Memory B cell (primary cell): ENCODE data around the gene UBAP2L.
"Not testable (repeated sequence)": the region's sequence is repeated elsewhere in the genome, so short reads cannot be mapped to it uniquely, and the experiment has no call there.

ENCODE experiments used
- ATAC-seq: fragments of 150-1000 bp; cut with Tn5 transposase; 2 replicates; pipeline ENCODE4 v1.10.0; 2021; ENCODE audit warnings: low read depth, mild to moderate bottlenecking, moderate library complexity
- DNase-seq, 2 donors: peaks; one replicate each; pipeline ENCODE4 v3.0.0; 2022; ENCODE audit warnings: low spot score in 2 of 2
- H3K27ac Mint-ChIP-seq: one replicate; pipeline ENCODE4 v1.8.0; 2022; ENCODE audit warnings: mild to moderate bottlenecking, moderate library complexity, mixed read lengths
- H3K27me3 Mint-ChIP-seq: one replicate; pipeline ENCODE4 v1.8.0; 2022; ENCODE audit warnings: mixed read lengths
- H3K36me3 Mint-ChIP-seq: one replicate; pipeline ENCODE4 v1.8.0; 2022; ENCODE audit warnings: mild to moderate bottlenecking, mixed read lengths
- H3K4me1 Mint-ChIP-seq: one replicate; pipeline ENCODE4 v1.8.0; 2022; ENCODE audit warnings: mixed read lengths
- H3K4me3 Mint-ChIP-seq: one replicate; pipeline ENCODE4 v1.8.0; 2022; ENCODE audit warnings: mild to moderate bottlenecking, moderate library complexity, mixed read lengths
- H3K9me3 Mint-ChIP-seq: one replicate; pipeline ENCODE4 v1.8.0; 2022; ENCODE audit warnings: mixed read lengths

Gene UBAP2L

GRCh38 chr1:154290921-154291320 lies 70.2 kb downstream of the UBAP2L start:
- no peak overlapping the region for H3K4me3 Mint-ChIP-seq
- H3K9me3 Mint-ChIP-seq: peaks cover 6% of the 10 kb centered on the region
- no peaks in the 10 kb centered on the region for H3K4me1 Mint-ChIP-seq
- no peaks in the 10 kb centered on the region for H3K27me3 Mint-ChIP-seq
- DNase-seq (no peak), ATAC-seq (no peak)
- no peak overlapping the region for H3K27ac Mint-ChIP-seq
- peaks cover 6% of the 10 kb centered on the region for H3K36me3 Mint-ChIP-seq

- H3K36me3 Mint-ChIP-seq: peaks cover 6% of the 10 kb centered on the region
- H3K9me3 Mint-ChIP-seq: peaks cover 6% of the 10 kb centered on the region
- no peak overlapping the region for H3K4me3 Mint-ChIP-seq
- H3K27ac Mint-ChIP-seq: no peak overlapping the region
- DNase-seq: no peak
- no peak for ATAC-seq
- H3K27me3 Mint-ChIP-seq: peaks cover 2% of the 10 kb centered on the region
- H3K4me1 Mint-ChIP-seq: no peaks in the 10 kb centered on the region
Measured at GRCh38 chr1:154295408-154296235, 74.9 kb downstream of the UBAP2L start.

GRCh38 chr1:154301582-154301981 lies 80.8 kb downstream of the UBAP2L start:
- no peaks in the 10 kb centered on the region for H3K36me3 Mint-ChIP-seq
- DNase-seq (no peak), ATAC-seq (no peak)
- no peak overlapping the region for H3K27ac Mint-ChIP-seq
- H3K9me3 Mint-ChIP-seq: no peaks in the 10 kb centered on the region
- H3K4me1 Mint-ChIP-seq: no peaks in the 10 kb centered on the region
- H3K4me3 Mint-ChIP-seq: no peak overlapping the region
- peaks cover 2% of the 10 kb centered on the region for H3K27me3 Mint-ChIP-seq

- DNase-seq: no peak
- H3K27ac Mint-ChIP-seq: no peak overlapping the region
- ATAC-seq: no peak
- no peaks in the 10 kb centered on the region for H3K9me3 Mint-ChIP-seq
- no peak overlapping the region for H3K4me3 Mint-ChIP-seq
- no peaks in the 10 kb centered on the region for H3K36me3 Mint-ChIP-seq
- H3K27me3 Mint-ChIP-seq: no peaks in the 10 kb centered on the region
- H3K4me1 Mint-ChIP-seq: no peaks in the 10 kb centered on the region
Measured at GRCh38 chr1:154304664-154305337, 84.0 kb downstream of the UBAP2L start.

GRCh38 chr1:154306151-154306550 lies 85.4 kb downstream of the UBAP2L start:
- H3K9me3 Mint-ChIP-seq: no peaks in the 10 kb centered on the region
- no peaks in the 10 kb centered on the region for H3K4me1 Mint-ChIP-seq
- H3K27me3 Mint-ChIP-seq: no peaks in the 10 kb centered on the region
- ATAC-seq (no peak), DNase-seq (no peak)
- no peak overlapping the region for H3K27ac Mint-ChIP-seq
- no peak overlapping the region for H3K4me3 Mint-ChIP-seq
- H3K36me3 Mint-ChIP-seq: no peaks in the 10 kb centered on the region

GRCh38 chr1:154307670-154308270 lies 87.0 kb downstream of the UBAP2L start:
- not testable (repeated sequence) for H3K27ac Mint-ChIP-seq, H3K9me3 Mint-ChIP-seq, H3K27me3 Mint-ChIP-seq, H3K36me3 Mint-ChIP-seq, ATAC-seq, DNase-seq, H3K4me3 Mint-ChIP-seq, H3K4me1 Mint-ChIP-seq

GRCh38 chr1:154309136-154309535 lies 88.4 kb downstream of the UBAP2L start:
- H3K36me3 Mint-ChIP-seq, H3K27me3 Mint-ChIP-seq: not testable (repeated sequence)

GRCh38 chr1:154312229-154313065 lies 91.7 kb downstream of the UBAP2L start:
- not testable (repeated sequence) for H3K27ac Mint-ChIP-seq, H3K36me3 Mint-ChIP-seq, H3K9me3 Mint-ChIP-seq, H3K4me3 Mint-ChIP-seq, DNase-seq, H3K4me1 Mint-ChIP-seq, H3K27me3 Mint-ChIP-seq, ATAC-seq

More at GRCh38 chr1:154309136-154309535, 88.4 kb downstream of the UBAP2L start:
- ATAC-seq, H3K4me3 Mint-ChIP-seq, H3K4me1 Mint-ChIP-seq, DNase-seq, H3K9me3 Mint-ChIP-seq, H3K27ac Mint-ChIP-seq: not testable (repeated sequence)

GRCh38 chr1:154313066-154313356 lies 92.3 kb downstream of the UBAP2L start:
- H3K36me3 Mint-ChIP-seq: peaks cover 1% of the 10 kb centered on the region
- ATAC-seq (no peak), DNase-seq (no peak)
- H3K27me3 Mint-ChIP-seq: peaks cover 4% of the 10 kb centered on the region
- H3K4me1 Mint-ChIP-seq: no peaks in the 10 kb centered on the region
- H3K9me3 Mint-ChIP-seq: peaks cover 2% of the 10 kb centered on the region
- no peak overlapping the region for H3K27ac Mint-ChIP-seq
- H3K4me3 Mint-ChIP-seq: no peak overlapping the region

GRCh38 chr1:154314226-154314625 lies 93.5 kb downstream of the UBAP2L start:
- H3K9me3 Mint-ChIP-seq, H3K27ac Mint-ChIP-seq, H3K4me1 Mint-ChIP-seq, H3K27me3 Mint-ChIP-seq, H3K36me3 Mint-ChIP-seq, ATAC-seq, DNase-seq, H3K4me3 Mint-ChIP-seq: not testable (repeated sequence)

- H3K4me1 Mint-ChIP-seq: no peaks in the 10 kb centered on the region
- peaks cover 1% of the 10 kb centered on the region for H3K36me3 Mint-ChIP-seq
- ATAC-seq (no peak), DNase-seq (no peak)
- no peak overlapping the region for H3K4me3 Mint-ChIP-seq
- H3K9me3 Mint-ChIP-seq: peaks cover 2% of the 10 kb centered on the region
- H3K27me3 Mint-ChIP-seq: peaks cover 10% of the 10 kb centered on the region
- no peak overlapping the region for H3K27ac Mint-ChIP-seq
Measured at GRCh38 chr1:154316704-154317103, 95.9 kb downstream of the UBAP2L start.

- no peak overlapping the region for H3K4me3 Mint-ChIP-seq
- no peaks in the 10 kb centered on the region for H3K36me3 Mint-ChIP-seq
- ATAC-seq: no peak
- no peak overlapping the region for H3K27ac Mint-ChIP-seq
- peaks cover 2% of the 10 kb centered on the region for H3K9me3 Mint-ChIP-seq
- no peaks in the 10 kb centered on the region for H3K4me1 Mint-ChIP-seq
- H3K27me3 Mint-ChIP-seq: peaks cover 10% of the 10 kb centered on the region
- DNase-seq: no peak
Measured at GRCh38 chr1:154318386-154318785, 97.6 kb downstream of the UBAP2L start.
